T-helper 2 cell treated with Interferon-gamma antibody and Interleukin-4, amounts not matched to agents 5 μg/mL and 100 μg/mL, for 36 hours (primary cell): Measurements from ENCODE around the gene LCN2.

Experiments
- DNase-seq: peaks from one replicate; pipeline ENCODE4 v3.0.0; 2021; ENCODE audit warnings: low spot score
- H3K27ac Mint-ChIP-seq: one replicate; pipeline ENCODE4 v1.8.0; 2021; ENCODE audit warnings: mild to moderate bottlenecking, mixed read lengths
- H3K27me3 Mint-ChIP-seq: one replicate; pipeline ENCODE4 v1.8.0; 2021; ENCODE audit warnings: low read depth, mixed read lengths
- H3K36me3 Mint-ChIP-seq: one replicate; pipeline ENCODE4 v1.8.0; 2021; ENCODE audit warnings: low read depth, mixed read lengths
- H3K4me1 Mint-ChIP-seq: one replicate; pipeline ENCODE4 v1.8.0; 2021; ENCODE audit warnings: low read depth, mixed read lengths
- H3K4me3 Mint-ChIP-seq: one replicate; pipeline ENCODE4 v1.8.0; 2022; ENCODE audit warnings: mild to moderate bottlenecking, moderate library complexity, mixed read lengths
- H3K9me3 Mint-ChIP-seq: one replicate; pipeline ENCODE4 v1.8.0; 2021; ENCODE audit warnings: mixed read lengths

The LCN2 gene

GRCh38 chr9:128144239-128145181 is 4.7 kb upstream of the LCN2 start:
- no peak overlapping the region for H3K27ac Mint-ChIP-seq
- peaks cover 9% of the 10 kb centered on the region for H3K4me1 Mint-ChIP-seq
- H3K4me3 Mint-ChIP-seq = no peak overlapping the region
- DNase-seq = no peak
- H3K27me3 Mint-ChIP-seq = no peaks in the 10 kb centered on the region
- H3K9me3 Mint-ChIP-seq = no peaks in the 10 kb centered on the region
- H3K36me3 Mint-ChIP-seq = no peaks in the 10 kb centered on the region

- H3K27me3 Mint-ChIP-seq = no peaks in the 10 kb centered on the region
- DNase-seq = no peak
- H3K4me3 Mint-ChIP-seq = no peak overlapping the region
- H3K36me3 Mint-ChIP-seq = no peaks in the 10 kb centered on the region
- no peaks in the 10 kb centered on the region for H3K9me3 Mint-ChIP-seq
- no peak overlapping the region for H3K27ac Mint-ChIP-seq
- peaks cover 9% of the 10 kb centered on the region for H3K4me1 Mint-ChIP-seq
These were observed 3.7 kb upstream of the LCN2 start for GRCh38 chr9:128145536-128145935.

- Mint-ChIP-seq H3K27ac (no peak overlapping the region), H3K27me3 (no peaks in the 10 kb centered on the region), H3K36me3 (no peaks in the 10 kb centered on the region), H3K9me3 (no peaks in the 10 kb centered on the region), H3K4me3 (no peak overlapping the region), H3K4me1 (peaks cover 9% of the 10 kb centered on the region)
- no peak for DNase-seq
These were observed 3.3 kb upstream of the LCN2 start for GRCh38 chr9:128145951-128146351.

- H3K9me3 Mint-ChIP-seq = no peaks in the 10 kb centered on the region
- no peak for DNase-seq
- peaks cover 9% of the 10 kb centered on the region for H3K4me1 Mint-ChIP-seq
- no peaks in the 10 kb centered on the region for H3K36me3 Mint-ChIP-seq
- no peak overlapping the region for H3K4me3 Mint-ChIP-seq
- no peak overlapping the region for H3K27ac Mint-ChIP-seq
- no peaks in the 10 kb centered on the region for H3K27me3 Mint-ChIP-seq
These were observed 2.6 kb upstream of the LCN2 start for GRCh38 chr9:128146591-128147120.

GRCh38 chr9:128148509-128149000 is 698 bp upstream of the LCN2 start:
- H3K4me1 Mint-ChIP-seq = peaks cover under 1% of the 10 kb centered on the region

GRCh38 chr9:128149951-128150593 is 819 bp downstream of the LCN2 start:
- Mint-ChIP-seq H3K4me3 (no peak overlapping the region), H3K36me3 (no peaks in the 10 kb centered on the region), H3K27ac (peak overlapping the region; percentile 15), H3K9me3 (no peaks in the 10 kb centered on the region), H3K4me1 (no peaks in the 10 kb centered on the region), H3K27me3 (no peaks in the 10 kb centered on the region)
- DNase-seq = no peak

More at GRCh38 chr9:128148509-128149000, 698 bp upstream of the LCN2 start:
- DNase-seq = no peak
- Mint-ChIP-seq H3K9me3 (no peaks in the 10 kb centered on the region), H3K36me3 (no peaks in the 10 kb centered on the region), H3K27ac (no peak overlapping the region), H3K27me3 (no peaks in the 10 kb centered on the region), H3K4me3 (no peak overlapping the region)

GRCh38 chr9:128150594-128151308 is 1.5 kb downstream of the LCN2 start:
- Mint-ChIP-seq H3K27ac (no peak overlapping the region), H3K27me3 (no peaks in the 10 kb centered on the region), H3K4me1 (no peaks in the 10 kb centered on the region), H3K9me3 (no peaks in the 10 kb centered on the region), H3K36me3 (no peaks in the 10 kb centered on the region), H3K4me3 (no peak overlapping the region)
- DNase-seq = no peak

GRCh38 chr9:128151309-128152132 is 2.3 kb downstream of the LCN2 start:
- Mint-ChIP-seq H3K27ac (no peak overlapping the region), H3K9me3 (no peaks in the 10 kb centered on the region), H3K27me3 (no peaks in the 10 kb centered on the region), H3K4me3 (no peak overlapping the region), H3K36me3 (no peaks in the 10 kb centered on the region), H3K4me1 (no peaks in the 10 kb centered on the region)
- DNase-seq = no peak

GRCh38 chr9:128152133-128153059 is 3.1 kb downstream of the LCN2 start:
- no peaks in the 10 kb centered on the region for H3K36me3 Mint-ChIP-seq
- no peak overlapping the region for H3K4me3 Mint-ChIP-seq
- no peaks in the 10 kb centered on the region for H3K4me1 Mint-ChIP-seq
- no peak overlapping the region for H3K27ac Mint-ChIP-seq
- no peaks in the 10 kb centered on the region for H3K9me3 Mint-ChIP-seq
- no peak for DNase-seq
- H3K27me3 Mint-ChIP-seq = no peaks in the 10 kb centered on the region

GRCh38 chr9:128153060-128153946 is 4.0 kb downstream of the LCN2 start:
- Mint-ChIP-seq H3K4me3 (no peak overlapping the region), H3K36me3 (no peaks in the 10 kb centered on the region), H3K27me3 (no peaks in the 10 kb centered on the region), H3K4me1 (no peaks in the 10 kb centered on the region), H3K27ac (no peak overlapping the region), H3K9me3 (no peaks in the 10 kb centered on the region)
- no peak for DNase-seq

- no peak overlapping the region for H3K27ac Mint-ChIP-seq
- H3K4me1 Mint-ChIP-seq = no peaks in the 10 kb centered on the region
- H3K27me3 Mint-ChIP-seq = no peaks in the 10 kb centered on the region
- no peak overlapping the region for H3K4me3 Mint-ChIP-seq
- H3K36me3 Mint-ChIP-seq = no peaks in the 10 kb centered on the region
- H3K9me3 Mint-ChIP-seq = no peaks in the 10 kb centered on the region
- DNase-seq = no peak
These were observed 4.9 kb downstream of the LCN2 start for GRCh38 chr9:128153947-128154695.
